HG03571 (cell line): ENCODE data around the gene APOA4.
A peak's percentile ranks its signal among the peaks of the same experiment; 100 is the strongest.
"Not testable (repeated sequence)": the region's sequence is repeated elsewhere in the genome, so short reads cannot be mapped to it uniquely, and the experiment has no call there.

Experiments
- ATAC-seq: cut with Tn5 transposase; IDR thresholded peaks from one replicate; pipeline ENCODE4 v1.9.1; 2021; ENCODE audit not compliant: unreplicated experiment

APOA4 gene

GRCh38 chr11:116849060-116849459 lies 26.0 kb upstream of the APOA4 start:
- no peak for ATAC-seq

GRCh38 chr11:116847612-116848011 lies 24.5 kb upstream of the APOA4 start:
- ATAC-seq: no peak

- ATAC-seq: no peak
Observed at GRCh38 chr11:116844722-116845121, 21.6 kb upstream of the APOA4 start.

- no peak for ATAC-seq
Observed at GRCh38 chr11:116843661-116844060, 20.6 kb upstream of the APOA4 start.

GRCh38 chr11:116842909-116843308 lies 19.8 kb upstream of the APOA4 start:
- ATAC-seq: no peak

GRCh38 chr11:116842117-116842516 lies 19.0 kb upstream of the APOA4 start:
- ATAC-seq: no peak

GRCh38 chr11:116840746-116841296 lies 17.7 kb upstream of the APOA4 start:
- ATAC-seq: no peak

- no peak for ATAC-seq
Observed at GRCh38 chr11:116840224-116840745, 17.2 kb upstream of the APOA4 start.

GRCh38 chr11:116838321-116839084 lies 15.4 kb upstream of the APOA4 start:
- no peak for ATAC-seq

- no peak for ATAC-seq
Observed at GRCh38 chr11:116837231-116838091, 14.4 kb upstream of the APOA4 start, which contains the start of gene APOA1. Gene APOA1, minus strand, starts transcription at chr11:116837622. Its CDS starts 235 bp downstream, at chr11:116837387.

GRCh38 chr11:116836632-116836991 lies 13.5 kb upstream of the APOA4 start:
- ATAC-seq: no peak

- peak; percentile 82 for ATAC-seq
Observed at GRCh38 chr11:116835791-116836631, 12.9 kb upstream of the APOA4 start.

GRCh38 chr11:116835042-116835772 lies 12.1 kb upstream of the APOA4 start:
- peak; percentile 7 for ATAC-seq

- not testable (repeated sequence) for ATAC-seq
Observed at GRCh38 chr11:116834535-116835041, 11.5 kb upstream of the APOA4 start.

GRCh38 chr11:116833816-116834534 lies 10.9 kb upstream of the APOA4 start:
- no peak for ATAC-seq

GRCh38 chr11:116833491-116833815 lies 10.3 kb upstream of the APOA4 start:
- no peak for ATAC-seq

- no peak for ATAC-seq
Observed at GRCh38 chr11:116832350-116833290, 9.5 kb upstream of the APOA4 start.

- ATAC-seq: no peak
Observed at GRCh38 chr11:116831790-116832349, 8.8 kb upstream of the APOA4 start.
